ENCODE results near the gene PPP2R2B. TPM values are rescaled to one million over a fixed set of nuclear protein-coding genes. Genes with fewer than 3 reads are reported as not detected.

PPP2R2B gene
- total and polyA plus RNA-seq, 4 donors = 0.15 to 1.2 (median 0.55) TPM

DNA sequence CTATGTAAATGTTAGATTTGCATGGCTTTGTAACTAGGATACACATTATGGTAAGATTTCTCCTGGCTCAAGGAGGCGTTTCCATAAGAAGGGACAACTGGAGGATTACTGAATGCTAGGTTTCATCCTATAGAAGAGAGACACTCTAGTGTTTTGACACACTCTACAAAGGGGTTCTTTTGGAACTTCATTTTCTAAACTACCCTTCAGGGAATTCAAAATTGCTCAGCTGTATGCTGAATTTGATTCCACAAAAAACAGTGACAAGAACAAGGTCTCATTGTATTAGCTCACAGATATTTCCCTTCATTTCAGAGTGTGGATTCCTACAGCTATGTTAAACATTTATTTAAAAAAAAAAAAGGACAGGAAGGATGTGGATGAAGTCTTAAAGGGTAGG is 151.7 kb downstream of the PPP2R2B start:
- Histone ChIP-seq H3K9ac (ENCODE audit: insufficient read depth in 1 of 2, low read length in 2 of 2) (no peak overlapping the region), H3K4me3 (no peak overlapping the region), H3K27ac (ENCODE audit: low read depth in 1 of 2, low read length in 1 of 2) (no peak overlapping the region), H3K4me1 (ENCODE audit: control insufficient read depth in 5 of 5, insufficient read depth in 5 of 5, low read length in 5 of 5) (no peaks in the 10 kb centered on the region), H3K36me3 (ENCODE audit: control insufficient read depth in 4 of 4, insufficient read depth in 4 of 4, low read length in 4 of 4) (no peaks in the 10 kb centered on the region), H3K27me3 (ENCODE audit: control insufficient read depth in 3 of 3, insufficient read depth in 3 of 3, low read length in 2 of 3) (no peaks in the 10 kb centered on the region), H3K9me3 (ENCODE audit: control insufficient read depth in 4 of 4, insufficient read depth in 3 of 4, low read length in 3 of 4) (peaks cover 0 to 5% (median under 1%) of the 10 kb centered on the region in 4 donors)
- TF ChIP-seq, protein P1, sequence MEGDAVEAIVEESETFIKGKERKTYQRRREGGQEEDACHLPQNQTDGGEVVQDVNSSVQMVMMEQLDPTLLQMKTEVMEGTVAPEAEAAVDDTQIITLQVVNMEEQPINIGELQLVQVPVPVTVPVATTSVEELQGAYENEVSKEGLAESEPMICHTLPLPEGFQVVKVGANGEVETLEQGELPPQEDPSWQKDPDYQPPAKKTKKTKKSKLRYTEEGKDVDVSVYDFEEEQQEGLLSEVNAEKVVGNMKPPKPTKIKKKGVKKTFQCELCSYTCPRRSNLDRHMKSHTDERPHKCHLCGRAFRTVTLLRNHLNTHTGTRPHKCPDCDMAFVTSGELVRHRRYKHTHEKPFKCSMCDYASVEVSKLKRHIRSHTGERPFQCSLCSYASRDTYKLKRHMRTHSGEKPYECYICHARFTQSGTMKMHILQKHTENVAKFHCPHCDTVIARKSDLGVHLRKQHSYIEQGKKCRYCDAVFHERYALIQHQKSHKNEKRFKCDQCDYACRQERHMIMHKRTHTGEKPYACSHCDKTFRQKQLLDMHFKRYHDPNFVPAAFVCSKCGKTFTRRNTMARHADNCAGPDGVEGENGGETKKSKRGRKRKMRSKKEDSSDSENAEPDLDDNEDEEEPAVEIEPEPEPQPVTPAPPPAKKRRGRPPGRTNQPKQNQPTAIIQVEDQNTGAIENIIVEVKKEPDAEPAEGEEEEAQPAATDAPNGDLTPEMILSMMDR (IDR thresholded peaks at IDR 0.05; ENCODE audit: control extremely low read depth, extremely low read depth) = no peak
- no peak for ATAC-seq (ENCODE audit: insufficient read depth, low FRiP score)
- no peak for DNase-seq
- WGBS, 2 donors = 78 to 90% methylated on average over 1 of the region's 1 CpG

DNA sequence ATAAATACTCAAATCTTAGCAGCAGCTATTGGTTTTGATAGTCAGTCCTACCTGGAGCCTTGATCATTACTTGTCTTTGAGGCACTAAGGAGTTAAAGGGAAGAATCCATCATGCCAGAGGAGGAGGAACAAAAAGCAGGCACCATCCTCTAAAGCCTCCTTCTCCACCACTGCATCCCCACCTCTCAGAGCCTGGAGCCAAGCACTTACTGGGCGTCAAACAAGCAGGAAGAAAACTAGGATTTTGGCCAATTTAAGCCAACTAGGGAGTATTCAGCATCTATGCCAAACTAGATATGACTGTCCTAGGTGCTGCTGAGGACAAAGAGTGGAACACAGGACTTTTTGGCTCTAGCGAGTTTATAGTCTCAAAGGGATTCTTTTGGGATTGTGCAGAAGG is 152.5 kb downstream of the PPP2R2B start:
- Histone ChIP-seq H3K4me3 (no peak overlapping the region), H3K9me3 (ENCODE audit: control insufficient read depth in 4 of 4, insufficient read depth in 3 of 4, low read length in 3 of 4) (peaks cover 0 to 5% (median under 1%) of the 10 kb centered on the region in 4 donors), H3K36me3 (ENCODE audit: control insufficient read depth in 4 of 4, insufficient read depth in 4 of 4, low read length in 4 of 4) (no peaks in the 10 kb centered on the region), H3K4me1 (ENCODE audit: control insufficient read depth in 5 of 5, insufficient read depth in 5 of 5, low read length in 5 of 5) (no peaks in the 10 kb centered on the region), H3K27me3 (ENCODE audit: control insufficient read depth in 3 of 3, insufficient read depth in 3 of 3, low read length in 2 of 3) (no peaks in the 10 kb centered on the region), H3K9ac (ENCODE audit: insufficient read depth in 1 of 2, low read length in 2 of 2) (no peak overlapping the region), H3K27ac (ENCODE audit: low read depth in 1 of 2, low read length in 1 of 2) (no peak overlapping the region)
- ATAC-seq (ENCODE audit: insufficient read depth, low FRiP score) = no peak
- no peak for DNase-seq
- TF ChIP-seq, protein P1 (IDR thresholded peaks at IDR 0.05; ENCODE audit: control extremely low read depth, extremely low read depth) = no peak
- 80 to 89% methylated on average over 2 of the region's 2 CpGs for WGBS, 2 donors

DNA sequence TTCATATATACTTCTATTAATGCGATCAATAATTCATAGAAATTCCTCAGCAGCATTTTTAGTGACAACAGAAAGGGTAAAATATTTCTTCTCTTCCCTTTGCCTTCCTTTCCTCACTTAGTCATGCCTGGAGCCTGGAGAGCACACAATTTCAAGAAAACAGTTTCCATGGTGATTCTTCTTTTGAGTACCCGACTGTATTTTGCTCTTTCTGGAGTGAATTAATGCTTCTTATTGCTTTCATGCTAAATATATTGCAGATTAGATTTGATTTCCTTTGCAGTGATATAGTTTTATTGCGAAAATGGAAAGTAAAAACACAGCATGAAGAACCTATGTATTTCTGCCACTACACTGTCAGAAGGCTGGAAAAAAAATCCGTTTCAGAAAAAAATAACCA is 153.5 kb downstream of the PPP2R2B start:
- no peaks in the 10 kb centered on the region for H3K4me1 ChIP-seq (ENCODE audit: control insufficient read depth in 5 of 5, insufficient read depth in 5 of 5, low read length in 5 of 5)
- TF ChIP-seq, protein P1 (IDR thresholded peaks at IDR 0.05; ENCODE audit: control extremely low read depth, extremely low read depth) = no peak
- WGBS, 2 donors = 76 to 86% methylated on average over 4 of the region's 4 CpGs

DNA sequence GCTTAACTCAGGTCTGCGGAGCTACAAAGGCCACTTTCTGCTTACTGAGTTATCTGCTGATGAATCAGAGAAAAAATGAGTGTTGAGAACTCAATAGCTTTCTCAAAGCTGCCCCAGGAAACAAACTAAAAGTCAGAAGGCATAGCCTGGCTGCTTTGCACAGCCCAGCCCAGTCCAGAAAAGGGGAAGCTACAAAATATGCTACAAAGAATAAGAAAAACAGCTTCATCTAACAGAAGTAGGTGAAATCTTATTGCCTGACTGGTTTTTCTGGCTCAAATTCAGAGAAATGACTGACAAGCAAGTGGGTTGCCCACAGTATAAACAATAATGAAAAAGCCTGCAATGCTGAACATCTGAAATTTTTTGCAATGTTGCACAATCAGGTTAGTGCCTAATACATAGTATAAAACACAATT is 156.2 kb downstream of the PPP2R2B start:
- no peaks in the 10 kb centered on the region for H3K36me3 ChIP-seq (ENCODE audit: control insufficient read depth in 4 of 4, insufficient read depth in 4 of 4, low read length in 4 of 4)
- H3K4me3 ChIP-seq = no peak overlapping the region
- DNase-seq = peak in 2 of 3 donors; percentile 21 to 64
- no peak overlapping the region for H3K9ac ChIP-seq (ENCODE audit: insufficient read depth in 1 of 2, low read length in 2 of 2)
- TF ChIP-seq, protein P1 (IDR thresholded peaks at IDR 0.05; ENCODE audit: control extremely low read depth, extremely low read depth) = no peak
- peaks cover 0 to 2% (median 0%) of the 10 kb centered on the region in 4 donors for H3K9me3 ChIP-seq (ENCODE audit: control insufficient read depth in 4 of 4, insufficient read depth in 3 of 4, low read length in 3 of 4)
- WGBS, 2 donors = 24 to 46% methylated on average over 1 of the region's 1 CpG
- H3K27me3 ChIP-seq (ENCODE audit: control insufficient read depth in 3 of 3, insufficient read depth in 3 of 3, low read length in 2 of 3) = no peaks in the 10 kb centered on the region
- H3K27ac ChIP-seq (ENCODE audit: low read depth in 1 of 2, low read length in 1 of 2) = no peak overlapping the region
- no peaks in the 10 kb centered on the region for H3K4me1 ChIP-seq (ENCODE audit: control insufficient read depth in 5 of 5, insufficient read depth in 5 of 5, low read length in 5 of 5)
- ATAC-seq (ENCODE audit: insufficient read depth, low FRiP score) = no peak

More for the DNA sequence above, 153.5 kb downstream of the PPP2R2B start:
- H3K27me3 ChIP-seq (ENCODE audit: control insufficient read depth in 3 of 3, insufficient read depth in 3 of 3, low read length in 2 of 3) = no peaks in the 10 kb centered on the region
- no peak for DNase-seq
- no peak overlapping the region for H3K27ac ChIP-seq (ENCODE audit: low read depth in 1 of 2, low read length in 1 of 2)
- H3K36me3 ChIP-seq (ENCODE audit: control insufficient read depth in 4 of 4, insufficient read depth in 4 of 4, low read length in 4 of 4) = no peaks in the 10 kb centered on the region
- no peak for ATAC-seq (ENCODE audit: insufficient read depth, low FRiP score)
- no peak overlapping the region for H3K9ac ChIP-seq (ENCODE audit: insufficient read depth in 1 of 2, low read length in 2 of 2)
- no peak overlapping the region for H3K4me3 ChIP-seq
- peaks cover 0 to 5% (median under 1%) of the 10 kb centered on the region in 4 donors for H3K9me3 ChIP-seq (ENCODE audit: control insufficient read depth in 4 of 4, insufficient read depth in 3 of 4, low read length in 3 of 4)

Measured in lung (tissue), 12 donors.